ENCODE data around the gene CIT. TPM values are rescaled to one million over a fixed set of nuclear protein-coding genes. Genes with fewer than 3 reads are reported as not detected.

Gene CIT
- total and polyA plus RNA-seq, 9 of the 15 experiments (the other 6 are each of a cell fraction or from before 2014, with no cell fraction given), result 1.1 to 46.7 (median 21.3) TPM

DNA sequence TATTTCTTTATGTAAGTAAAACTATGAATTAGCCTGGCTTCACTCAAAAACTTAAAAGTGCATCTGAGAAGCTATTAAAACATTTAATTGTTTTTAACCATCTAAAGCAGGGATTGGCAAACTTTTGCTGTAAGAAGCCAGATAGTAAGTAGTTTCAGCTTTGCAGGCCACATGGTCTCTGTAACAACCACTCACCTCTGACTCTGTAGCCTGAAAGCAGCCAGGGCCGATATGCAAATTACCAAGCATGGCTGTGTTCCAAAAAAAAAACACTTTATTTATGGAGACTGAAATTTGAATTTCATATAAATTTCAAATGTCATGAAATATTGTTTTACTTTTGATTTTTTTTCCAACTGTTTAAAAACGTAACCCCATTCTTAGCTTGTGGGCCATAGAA lies 95.3 kb downstream of the CIT start:
- peak; percentile 67 for ATAC-seq
- POLR2A ChIA-PET, result interaction anchor here (1.1 to 1.9 kb wide), 4 partner anchors 12 to 123 kb away, joined by 3 to 7 read pairs (median 4); no protein-coding TSS in a partner anchor
- peaks cover 50% of the 10 kb centered on the region for H3K36me3 ChIP-seq (ENCODE audit: control insufficient read depth, insufficient read depth, low read length)
- no peaks in the 10 kb centered on the region for H3K9me1 ChIP-seq (ENCODE audit: control insufficient read depth, insufficient read depth, low read length)
- in situ Hi-C loops (cut with MboI), result no loop called here
- no peak for TF ChIP-seq GATAD2A (IDR thresholded peaks at IDR 0.05)
- TF ChIP-seq SREBF2 (CRISPR knock-in tag; IDR thresholded peaks at IDR 0.05), result no peak
- TF ChIP-seq, protein P1, sequence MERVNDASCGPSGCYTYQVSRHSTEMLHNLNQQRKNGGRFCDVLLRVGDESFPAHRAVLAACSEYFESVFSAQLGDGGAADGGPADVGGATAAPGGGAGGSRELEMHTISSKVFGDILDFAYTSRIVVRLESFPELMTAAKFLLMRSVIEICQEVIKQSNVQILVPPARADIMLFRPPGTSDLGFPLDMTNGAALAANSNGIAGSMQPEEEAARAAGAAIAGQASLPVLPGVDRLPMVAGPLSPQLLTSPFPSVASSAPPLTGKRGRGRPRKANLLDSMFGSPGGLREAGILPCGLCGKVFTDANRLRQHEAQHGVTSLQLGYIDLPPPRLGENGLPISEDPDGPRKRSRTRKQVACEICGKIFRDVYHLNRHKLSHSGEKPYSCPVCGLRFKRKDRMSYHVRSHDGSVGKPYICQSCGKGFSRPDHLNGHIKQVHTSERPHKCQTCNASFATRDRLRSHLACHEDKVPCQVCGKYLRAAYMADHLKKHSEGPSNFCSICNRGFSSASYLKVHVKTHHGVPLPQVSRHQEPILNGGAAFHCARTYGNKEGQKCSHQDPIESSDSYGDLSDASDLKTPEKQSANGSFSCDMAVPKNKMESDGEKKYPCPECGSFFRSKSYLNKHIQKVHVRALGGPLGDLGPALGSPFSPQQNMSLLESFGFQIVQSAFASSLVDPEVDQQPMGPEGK (CRISPR knock-in tag; IDR thresholded peaks at IDR 0.05; ENCODE audit: borderline replicate concordance), result no peak
- TF ChIP-seq ZNF3 (CRISPR knock-in tag; IDR thresholded peaks at IDR 0.05), result no peak
- TF ChIP-seq PRMT5 (CRISPR knock-in tag; IDR thresholded peaks at IDR 0.05), result no peak
- no peak for TF ChIP-seq NR2F6 (CRISPR knock-in tag; IDR thresholded peaks at IDR 0.05)
- TF ChIP-seq ZNF121 (CRISPR knock-in tag; conservative IDR thresholded peaks at IDR 0.05), result no peak
- TF ChIP-seq POLR2A (conservative IDR thresholded peaks at IDR 0.05), result no peak
- no peak for TF ChIP-seq KLF13 (tag; IDR thresholded peaks at IDR 0.05; ENCODE audit: borderline replicate concordance, low read depth)
- no peak for TF ChIP-seq CTBP1 (IDR thresholded peaks at IDR 0.05; ENCODE audit: borderline replicate concordance)
- TF ChIP-seq ZNF57 (CRISPR knock-in tag; IDR thresholded peaks at IDR 0.05), result no peak
- TF ChIP-seq ZNF347 (CRISPR knock-in tag; IDR thresholded peaks at IDR 0.05; ENCODE audit: low read depth), result no peak
- TF ChIP-seq MTA2 (IDR thresholded peaks at IDR 0.05; ENCODE audit: low read depth), result no peak
- no peak for TF ChIP-seq TCFL5 (CRISPR knock-in tag; conservative IDR thresholded peaks at IDR 0.05)
- TF ChIP-seq ERF (CRISPR knock-in tag; IDR thresholded peaks at IDR 0.05), result no peak
- FAIRE-seq, result no peak
- no peaks in the 10 kb centered on the region for H3K9me3 ChIP-seq (replicated peaks; ENCODE audit: control insufficient read depth, insufficient read depth, low read depth, low read length)
- CTCF ChIA-PET (ENCODE audit: low intra/inter-chr PET ratio), result no interaction called here
- intact Hi-C loops (cut with micrococcal nuclease), result loop anchor here (1.0 kb wide), 1 partner anchor 124 kb away; no protein-coding TSS in a partner anchor
- 96% methylated on average over 2 of the region's 2 CpGs for WGBS (ENCODE audit: insufficient coverage, low coverage, missing lambda C conversion rate)
- no peak overlapping the region for H3K27ac ChIP-seq (ENCODE audit: extremely low read depth, low read depth, low read length)
- no TSS peak for BruUV-seq (replicated peaks)
- H3K27me3 ChIP-seq (ENCODE audit: control insufficient read depth in 2 of 2, insufficient read depth in 2 of 2, low read length in 2 of 2), result no peaks in the 10 kb centered on the region
- H3K4me1 ChIP-seq (replicated peaks in 1 of 2; ENCODE audit: control insufficient read depth in 2 of 2, insufficient read depth in 2 of 2, low read length in 2 of 2), result no peaks in the 10 kb centered on the region
- no peak overlapping the region for H3K9ac ChIP-seq (ENCODE audit: insufficient read depth in 1 of 2, low read depth in 2 of 2, low read length in 2 of 2)
- H3K4me3 ChIP-seq, result no peak overlapping the region
- H2AFZ ChIP-seq (ENCODE audit: low read depth, low read length), result no peak overlapping the region
- no peak overlapping the region for H3K4me2 ChIP-seq (ENCODE audit: insufficient read depth, low read length)
- H3K79me2 ChIP-seq (ENCODE audit: control insufficient read depth, insufficient read depth, low read length), result no peaks in the 10 kb centered on the region
- no peaks in the 10 kb centered on the region for H4K20me1 ChIP-seq (replicated peaks; ENCODE audit: control insufficient read depth, insufficient read depth, low read length)
- no peak for DNase-seq (ENCODE audit: extremely low read depth in 1 of 4, low spot score in 3 of 4)

Measured in K562 (cell line).